Endothelial cell of umbilical vein (primary cell): Measurements from ENCODE around the gene TMEM131. TPM values are rescaled to one million over a fixed set of nuclear protein-coding genes. Genes with fewer than 3 reads are reported as not detected.

Experiments used
- BruUV-seq: library from RNA; stranded (reverse); fragments of 400-500 nt; replicated peaks from 2 replicates; lab custom pipeline; 2021; lab: Mats Ljungman, UMichigan
- CTCF ChIA-PET: fragments of 300-600, 350-600 bp; sonication (Branson Sonifier 250); formaldehyde crosslinking; loops from one replicate; lab custom pipeline; 2021; ENCODE audit warnings: antibody characterized with exemption, inconsistent platforms; lab: Charles Lee
- POLR2A ChIA-PET: fragments of 300-600, 350-600 bp; sonication (Branson Sonifier 250); formaldehyde crosslinking; loops from one replicate; lab custom pipeline; 2021; ENCODE audit warnings: antibody characterized with exemption, inconsistent platforms; lab: Charles Lee
- DNase-seq: peaks from one replicate; pipeline ENCODE4 v3.0.0-alpha.2; 2011; ENCODE audit warnings: low read depth, low spot score
- FAIRE-seq: peaks from 2 replicates; lab custom pipeline; 2011; peaks lifted over from hg19 to GRCh38; lab: Jason Lieb, UNC
- H2AFZ ChIP-seq: 2 replicates; pipeline ENCODE4 v1.6.0; 2012; ENCODE audit warnings: low read depth, low read length, control low read depth, inconsistent platforms
- H3K27ac ChIP-seq: 2 replicates; pipeline ENCODE4 v1.5.1; 2011; ENCODE audit warnings: low read depth, mild to moderate bottlenecking, control low read depth, low read length, moderate library complexity; ENCODE audit not compliant: insufficient read depth
- H3K27me3 ChIP-seq, 2 experiments: 2 replicates each; pipeline versions ENCODE4 v1.6.0 to v1.6.1; 2011; ENCODE audit warnings: low read length in 2 of 2, mixed read lengths in 1 of 2; ENCODE audit not compliant: control insufficient read depth in 2 of 2, insufficient read depth in 2 of 2
- H3K36me3 ChIP-seq, 2 experiments: 2 replicates in 1 of 2; 3 replicates in 1 of 2; pipeline ENCODE4 v1.5.1; 2011; ENCODE audit warnings: low read length in 2 of 2, mild to moderate bottlenecking in 1 of 2, moderate library complexity in 1 of 2; ENCODE audit not compliant: control insufficient read depth in 2 of 2, insufficient read depth in 2 of 2; ENCODE audit errors: extremely low read depth in 1 of 2
- H3K4me1 ChIP-seq: 3 replicates; pipeline ENCODE4 v1.5.1; 2011; ENCODE audit warnings: mild to moderate bottlenecking, low read length; ENCODE audit not compliant: control insufficient read depth, insufficient read depth; ENCODE audit errors: extremely low read depth
- H3K4me2 ChIP-seq: 2 replicates; pipeline ENCODE4 v1.6.1; 2011; ENCODE audit warnings: low read length, control low read depth, mixed read lengths; ENCODE audit not compliant: insufficient read depth
- H3K4me3 ChIP-seq, 3 experiments: fragments of 200-600 bp in 1 of 3; sonication (generic), shearing (Covaris generic) in 1 of 3; replicated peaks in 1 of 3; 2 replicates each; pipeline ENCODE4 v1.5.1; 2011 to 2016; ENCODE audit warnings: control low read depth in 3 of 3, low read length in 3 of 3, mild to moderate bottlenecking in 2 of 3, inconsistent platforms in 1 of 3, low read depth in 1 of 3, moderate library complexity in 1 of 3; ENCODE audit not compliant: insufficient read depth in 1 of 3
- H3K79me2 ChIP-seq: 2 replicates; pipeline ENCODE4 v1.6.0; 2012; ENCODE audit warnings: low read length, inconsistent platforms; ENCODE audit not compliant: control insufficient read depth, insufficient read depth
- H3K9ac ChIP-seq: replicated peaks from 2 replicates; pipeline ENCODE3; 2011; ENCODE audit warnings: low read length, control low read depth; ENCODE audit not compliant: insufficient read depth; ENCODE audit errors: extremely low read depth
- H3K9me1 ChIP-seq: replicated peaks from 3 replicates; pipeline ENCODE4 v1.6.0; 2011; ENCODE audit warnings: mild to moderate bottlenecking, low read length; ENCODE audit not compliant: control insufficient read depth, insufficient read depth; ENCODE audit errors: extremely low read depth
- H3K9me3 ChIP-seq: replicated peaks from 2 replicates; pipeline ENCODE4 v1.5.1; 2012; ENCODE audit warnings: low read length, inconsistent platforms; ENCODE audit not compliant: control insufficient read depth, insufficient read depth
- H4K20me1 ChIP-seq: replicated peaks from 2 replicates; pipeline ENCODE3; 2011; ENCODE audit warnings: mild to moderate bottlenecking, low read length; ENCODE audit not compliant: control insufficient read depth, insufficient read depth; ENCODE audit errors: extremely low read depth
- CTCF ChIP-seq, 2 donors: IDR thresholded peaks; 1 replicate in 1 of 2; 2 replicates in 1 of 2; pipeline ENCODE4 v1.5.1; 2011; ENCODE audit warnings: low read length in 2 of 2, mild to moderate bottlenecking in 2 of 2, moderate library complexity in 2 of 2, control low read depth in 1 of 2, inconsistent platforms in 1 of 2, low read depth in 1 of 2; ENCODE audit not compliant: insufficient read depth in 1 of 2; ENCODE audit errors: extremely low read depth in 1 of 2
- EZH2 ChIP-seq: IDR thresholded peaks from 2 replicates; pipeline ENCODE4 v1.6.1; 2012; ENCODE audit warnings: borderline replicate concordance, low read depth, mild to moderate bottlenecking, moderate library complexity, low read length, inconsistent platforms; ENCODE audit not compliant: severe bottlenecking
- FOS ChIP-seq: IDR thresholded peaks from 2 replicates; pipeline ENCODE4 v1.6.1; 2011; ENCODE audit warnings: mild to moderate bottlenecking, low read length, moderate library complexity, borderline replicate concordance; ENCODE audit not compliant: insufficient read depth
- GATA2 ChIP-seq: IDR thresholded peaks from 2 replicates; pipeline ENCODE4 v1.7.0; 2011; ENCODE audit warnings: low read depth, mild to moderate bottlenecking, moderate library complexity, mixed read lengths, low read length; ENCODE audit not compliant: insufficient read length, insufficient read depth
- JUN ChIP-seq: IDR thresholded peaks from 2 replicates; pipeline ENCODE4 v1.6.1; 2011; ENCODE audit warnings: borderline replicate concordance, low read depth; ENCODE audit not compliant: insufficient read length, insufficient read depth
- MAX ChIP-seq: IDR thresholded peaks from 2 replicates; pipeline ENCODE4 v1.6.1; 2011; ENCODE audit not compliant: insufficient read depth, insufficient read length
- MYC ChIP-seq: IDR thresholded peaks from one replicate; pipeline ENCODE4 v1.6.1; 2011; ENCODE audit warnings: mild to moderate bottlenecking, low read depth, low read length
- POLR2A ChIP-seq: IDR thresholded peaks from 2 replicates; pipeline ENCODE4 v1.6.1; 2012; ENCODE audit warnings: low read depth, mild to moderate bottlenecking, control low read depth, low read length
- POLR2AphosphoS5 ChIP-seq: IDR thresholded peaks from 2 replicates; pipeline ENCODE4 v1.6.1; 2012; ENCODE audit warnings: low read depth, mild to moderate bottlenecking, control low read depth, low read length, moderate library complexity; ENCODE audit not compliant: insufficient read depth
- dilution Hi-C: fragments of 300-500 bp; cut with MboI; formaldehyde crosslinking; loops from one replicate; pipeline ENCODE4 v1.15.0; 2019; ENCODE audit warnings: low sequenced_read_pairs; ENCODE audit not compliant: extremely low pct_ligation_motif_present
- intact Hi-C: fragments of 100-400 bp; cut with micrococcal nuclease; formaldehyde crosslinking; loops from one replicate; pipeline ENCODE4 v1.10.0; 2022
- polyA plus RNA-seq, 4 experiments: library from polyadenylated mRNA; depleted of rRNA in 3 of 4; stranded (reverse) in 3 of 4; unstranded in 1 of 4; fragments of >200 nt; gene quantifications; 2 replicates each; pipeline versions ENCODE4 v1.2.1 to v1.2.3, GENCODE V29; 2011 to 2012; ENCODE audit warnings: missing spikeins in 1 of 4
- total RNA-seq: library from RNA; stranded (reverse); gene quantifications from 2 replicates; pipeline ENCODE4 v1.2.3, GENCODE V29; 2021

Gene TMEM131
- total and polyA plus RNA-seq, 2 donors (not counting 3 experiments of a cell fraction or from before 2014, with no cell fraction given), result 12.2 to 28.6 TPM

- H3K4me1 ChIP-seq, result peaks cover 7% of the 10 kb centered on the region
- peaks cover 28% of the 10 kb centered on the region for H3K79me2 ChIP-seq
- no peak overlapping the region for H3K4me2 ChIP-seq
- peaks cover 2% of the 10 kb centered on the region for H3K9me3 ChIP-seq
- H3K27me3 ChIP-seq, result no peaks in the 10 kb centered on the region
- intact Hi-C loops, result no loop called here
- H3K4me3 ChIP-seq, result no peak overlapping the region
- FAIRE-seq (no peak), DNase-seq (no peak)
- H3K9me1 ChIP-seq, result no peaks in the 10 kb centered on the region
- H3K9ac ChIP-seq, result no peak overlapping the region
- dilution Hi-C loops, result no loop called here
- CTCF ChIA-PET, result interaction anchor here (1.4 kb wide), 1 partner anchor 12 kb away, joined by 6 read pairs; no protein-coding TSS in a partner anchor
- TF ChIP-seq POLR2AphosphoS5, result no peak
- H4K20me1 ChIP-seq, result no peaks in the 10 kb centered on the region
- POLR2A ChIA-PET, result interaction anchor here (0.6 kb wide), 1 partner anchor 1224 kb away, joined by 5 read pairs; no protein-coding TSS in a partner anchor
- no peak overlapping the region for H3K27ac ChIP-seq
- no peak overlapping the region for H2AFZ ChIP-seq
- no TSS peak for BruUV-seq
- no peaks in the 10 kb centered on the region for H3K36me3 ChIP-seq
These were observed 13.1 kb downstream of the TMEM131 start for GRCh38 chr2:97982621-97983020.

- POLR2A ChIA-PET, result interaction anchor here (0.6 kb wide), 1 partner anchor 1225 kb away, joined by 5 read pairs; no protein-coding TSS in a partner anchor
- H3K4me2 ChIP-seq, result no peak overlapping the region
- no peaks in the 10 kb centered on the region for H3K27me3 ChIP-seq
- H3K79me2 ChIP-seq, result peaks cover 26% of the 10 kb centered on the region
- dilution Hi-C loops (no loop called here), intact Hi-C loops (no loop called here)
- H3K4me3 ChIP-seq, result no peak overlapping the region
- no TSS peak for BruUV-seq
- H3K9me3 ChIP-seq, result peaks cover 2% of the 10 kb centered on the region
- peaks cover 7% of the 10 kb centered on the region for H3K4me1 ChIP-seq
- CTCF ChIA-PET, result interaction anchor here (1.4 kb wide), 1 partner anchor 13 kb away, joined by 6 read pairs; no protein-coding TSS in a partner anchor
- no peak overlapping the region for H2AFZ ChIP-seq
- H3K9me1 ChIP-seq, result no peaks in the 10 kb centered on the region
- TF ChIP-seq CTCF (IDR thresholded peaks at IDR 0.05; ENCODE audit: extremely low read depth in 1 of 2, insufficient read depth in 1 of 2, low read depth in 1 of 2, low read length in 2 of 2), result no peak
- no peak for TF ChIP-seq POLR2A
- no peak for TF ChIP-seq POLR2AphosphoS5
- no peak for TF ChIP-seq EZH2
- TF ChIP-seq FOS, result no peak
- TF ChIP-seq GATA2, result no peak
- TF ChIP-seq JUN, result no peak
- no peak for TF ChIP-seq MAX
- no peak for TF ChIP-seq MYC
- DNase-seq (no peak), FAIRE-seq (no peak)
- no peak overlapping the region for H3K9ac ChIP-seq
- H3K27ac ChIP-seq, result no peak overlapping the region
- H4K20me1 ChIP-seq, result peaks cover 4% of the 10 kb centered on the region
- H3K36me3 ChIP-seq, result no peaks in the 10 kb centered on the region
These were observed 13.8 kb downstream of the TMEM131 start for GRCh38 chr2:97981961-97982360.
